ENCODE data around the gene UST.

GRCh38 chr6:149037051-149037671 is 290.3 kb downstream of the UST start:
- no peak for TF ChIP-seq CTCF (conservative IDR thresholded peaks at IDR 0.05; ENCODE audit: low read depth, low read length)
- TF ChIP-seq EZH2phosphoT487 (IDR thresholded peaks at IDR 0.05; ENCODE audit: borderline replicate concordance, low read length): no peak
- TF ChIP-seq EZH2 (IDR thresholded peaks at IDR 0.05; ENCODE audit: low read length, unreplicated experiment): no peak
